GM18498 (cell line): Measurements from ENCODE around the gene GRIK4.

ENCODE experiments used
- ATAC-seq: cut with Tn5 transposase; IDR thresholded peaks from one replicate; pipeline ENCODE4 v1.9.1; 2021; ENCODE audit warnings: mild to moderate bottlenecking, moderate library complexity; ENCODE audit not compliant: unreplicated experiment

The GRIK4 gene

GRCh38 chr11:120694726-120695125 lies 183.2 kb downstream of the GRIK4 start:
- no peak for ATAC-seq

GRCh38 chr11:120695426-120695825 lies 183.9 kb downstream of the GRIK4 start:
- ATAC-seq = no peak

- ATAC-seq = no peak
Measured at GRCh38 chr11:120695939-120696338, 184.4 kb downstream of the GRIK4 start.

GRCh38 chr11:120696597-120697218 lies 185.2 kb downstream of the GRIK4 start:
- no peak for ATAC-seq

- ATAC-seq = no peak
Measured at GRCh38 chr11:120698918-120699317, 187.4 kb downstream of the GRIK4 start.

GRCh38 chr11:120702656-120703055 lies 191.1 kb downstream of the GRIK4 start:
- no peak for ATAC-seq

GRCh38 chr11:120703358-120704152 lies 192.0 kb downstream of the GRIK4 start:
- peak; percentile 81 for ATAC-seq

GRCh38 chr11:120704256-120704750 lies 192.8 kb downstream of the GRIK4 start:
- peak; percentile 31 for ATAC-seq

- no peak for ATAC-seq
Measured at GRCh38 chr11:120706257-120706656, 194.7 kb downstream of the GRIK4 start.

- no peak for ATAC-seq
Measured at GRCh38 chr11:120707098-120707497, 195.6 kb downstream of the GRIK4 start.

- ATAC-seq = no peak
Measured at GRCh38 chr11:120707663-120708062, 196.1 kb downstream of the GRIK4 start.

- no peak for ATAC-seq
Measured at GRCh38 chr11:120708511-120709183, 197.1 kb downstream of the GRIK4 start.

GRCh38 chr11:120709808-120710207 lies 198.3 kb downstream of the GRIK4 start:
- ATAC-seq = peak; percentile 85

- ATAC-seq = peak; percentile 27
Measured at GRCh38 chr11:120710354-120711131, 199.0 kb downstream of the GRIK4 start.

GRCh38 chr11:120712014-120712413 lies 200.5 kb downstream of the GRIK4 start:
- ATAC-seq = no peak

- ATAC-seq = no peak
Measured at GRCh38 chr11:120712881-120713280, 201.3 kb downstream of the GRIK4 start.

GRCh38 chr11:120713296-120713695 lies 201.7 kb downstream of the GRIK4 start:
- ATAC-seq = no peak

GRCh38 chr11:120714438-120714837 lies 202.9 kb downstream of the GRIK4 start:
- no peak for ATAC-seq

GRCh38 chr11:120715239-120715638 lies 203.7 kb downstream of the GRIK4 start:
- ATAC-seq = no peak

- ATAC-seq = no peak
Measured at GRCh38 chr11:120717042-120717441, 205.5 kb downstream of the GRIK4 start.

- ATAC-seq = no peak
Measured at GRCh38 chr11:120717623-120718022, 206.1 kb downstream of the GRIK4 start.
